Stimulated activated naive B cell treated with anti-CD40 and anti-IgM and Interleukin-4, amounts not matched to agents 10 μg/mL and 1 μg/mL and 100 μg/mL, for 72 hours (primary cell): Measurements from ENCODE around the gene GORASP2.

Source experiments
- ATAC-seq, 2 donors: fragments of 150-1000 bp; cut with Tn5 transposase; replicated peaks; 2 replicates each; pipeline ENCODE4 v1.10.0; 2021; ENCODE audit warnings: moderate library complexity in 1 of 2
- DNase-seq: peaks from one replicate; pipeline ENCODE4 v3.0.0; 2021
- H3K27ac Mint-ChIP-seq: one replicate; pipeline ENCODE4 v1.8.0; 2022; ENCODE audit warnings: mild to moderate bottlenecking, mixed read lengths
- H3K27me3 Mint-ChIP-seq, 2 donors: one replicate each; pipeline ENCODE4 v1.8.0; 2022; ENCODE audit warnings: mixed read lengths in 2 of 2
- H3K36me3 Mint-ChIP-seq, 2 donors: one replicate each; pipeline ENCODE4 v1.8.0; 2022; ENCODE audit warnings: mixed read lengths in 2 of 2, mild to moderate bottlenecking in 1 of 2
- H3K4me1 Mint-ChIP-seq, 2 donors: one replicate each; pipeline ENCODE4 v1.8.0; 2022; ENCODE audit warnings: mixed read lengths in 2 of 2, mild to moderate bottlenecking in 1 of 2
- H3K4me3 Mint-ChIP-seq, 2 donors: one replicate each; pipeline ENCODE4 v1.8.0; 2022; ENCODE audit warnings: mild to moderate bottlenecking in 2 of 2, mixed read lengths in 2 of 2, moderate library complexity in 1 of 2
- H3K9me3 Mint-ChIP-seq, 2 donors: one replicate each; pipeline ENCODE4 v1.8.0; 2022; ENCODE audit warnings: mixed read lengths in 2 of 2, mild to moderate bottlenecking in 1 of 2

Gene GORASP2

DNA sequence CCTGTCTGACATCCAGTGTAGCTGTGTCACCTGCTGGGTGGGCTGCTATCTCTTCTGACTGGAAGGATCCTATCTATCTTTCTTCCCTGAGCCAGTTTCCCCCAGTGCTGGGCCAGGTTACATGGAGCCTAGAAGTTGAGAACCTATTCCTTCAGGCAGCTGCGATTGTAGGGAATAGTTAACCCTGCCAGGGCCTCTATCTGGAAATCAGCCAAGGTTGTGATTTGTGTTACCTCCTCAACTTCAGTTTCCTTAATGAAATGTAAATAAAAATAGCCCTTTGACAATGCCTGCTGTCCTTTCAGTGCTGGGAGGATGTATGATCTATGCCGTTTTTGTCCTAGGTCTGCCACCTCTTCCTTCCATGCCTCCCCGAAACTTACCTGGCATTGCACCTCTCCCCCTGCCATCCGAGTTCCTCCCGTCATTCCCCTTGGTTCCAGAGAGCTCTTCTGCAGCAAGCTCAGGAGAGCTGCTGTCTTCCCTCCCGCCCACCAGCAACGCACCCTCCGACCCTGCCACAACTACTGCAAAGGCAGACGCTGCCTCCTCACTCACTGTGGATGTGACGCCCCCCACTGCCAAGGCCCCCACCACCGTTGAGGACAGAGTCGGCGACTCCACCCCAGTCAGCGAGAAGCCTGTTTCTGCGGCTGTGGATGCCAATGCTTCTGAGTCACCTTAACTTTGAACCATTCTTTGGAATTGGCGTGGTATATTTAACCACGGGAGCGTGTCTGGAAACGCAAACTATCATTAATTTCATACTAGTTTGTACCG, 36.6 kb downstream of the GORASP2 start:
- H3K27ac Mint-ChIP-seq = no peak overlapping the region
- peaks cover 18 to 64% of the 10 kb centered on the region in 2 donors for H3K36me3 Mint-ChIP-seq
- no peaks in the 10 kb centered on the region for H3K27me3 Mint-ChIP-seq
- peaks cover 4 to 6% of the 10 kb centered on the region in 2 donors for H3K4me1 Mint-ChIP-seq
- DNase-seq = no peak
- H3K9me3 Mint-ChIP-seq = no peaks in the 10 kb centered on the region
- no peak for ATAC-seq
- no peak overlapping the region for H3K4me3 Mint-ChIP-seq

DNA sequence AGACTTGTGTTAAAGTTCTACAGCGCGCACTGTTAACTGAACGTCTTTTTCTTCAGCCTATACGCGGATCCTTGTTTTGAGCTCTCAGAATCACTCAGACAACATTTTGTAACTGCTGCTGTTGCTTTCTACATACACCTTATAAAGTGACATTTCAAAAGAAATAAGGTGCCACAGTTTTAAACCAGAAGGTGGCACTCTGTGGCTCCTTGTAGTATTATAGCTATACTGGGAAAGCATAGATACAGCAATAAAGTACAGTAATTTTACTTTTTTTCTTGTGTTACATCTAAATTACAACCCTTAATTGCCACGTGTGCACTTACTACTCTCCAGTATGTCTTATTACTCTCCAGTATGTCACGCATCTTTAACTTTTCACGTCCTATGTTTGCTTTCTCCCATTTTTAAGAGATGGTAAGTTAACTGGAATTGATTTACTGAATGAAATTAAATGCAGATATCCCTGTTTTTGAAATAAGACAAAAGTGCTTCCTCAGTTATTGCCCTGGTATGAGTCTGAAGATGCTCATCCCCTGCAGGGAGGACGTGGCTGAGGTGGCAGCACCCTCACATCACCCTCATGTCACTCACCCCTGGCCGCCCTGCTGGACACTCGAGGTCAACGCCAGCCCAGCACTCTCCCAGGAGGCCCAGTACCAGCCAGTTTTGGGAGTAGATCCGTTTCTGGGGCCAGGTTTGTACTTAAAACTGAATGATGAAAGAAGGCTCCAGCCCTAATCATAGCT, 37.8 kb downstream of the GORASP2 start:
- no peak for DNase-seq
- peak; percentile 51 to 53 for ATAC-seq
- Mint-ChIP-seq H3K4me1 (peaks cover 4 to 6% of the 10 kb centered on the region in 2 donors), H3K9me3 (no peaks in the 10 kb centered on the region), H3K4me3 (no peak overlapping the region), H3K27me3 (no peaks in the 10 kb centered on the region), H3K27ac (peak overlapping the region; percentile 65), H3K36me3 (peaks cover 17 to 59% of the 10 kb centered on the region in 2 donors)

DNA sequence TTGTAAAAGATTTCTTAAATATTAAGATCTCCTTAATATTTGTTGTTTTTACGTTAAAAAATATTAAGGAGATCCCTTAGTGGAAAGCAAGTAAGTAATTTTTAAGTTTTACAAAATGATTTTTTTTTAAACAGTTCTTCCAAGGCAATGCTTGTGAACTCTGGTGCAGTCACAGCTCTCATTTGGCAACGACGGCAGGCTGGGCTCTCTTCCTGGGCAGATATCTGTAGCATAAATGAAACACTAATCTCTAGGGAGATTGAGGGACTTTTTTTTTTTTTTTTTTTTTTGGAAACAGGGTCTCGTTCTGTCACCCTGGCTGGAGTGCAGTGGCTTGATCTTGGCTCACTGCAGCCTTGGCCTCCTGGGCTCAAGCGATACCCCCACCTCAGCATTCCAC, 38.5 kb downstream of the GORASP2 start:
- Mint-ChIP-seq H3K36me3 (peaks cover 14 to 55% of the 10 kb centered on the region in 2 donors), H3K4me3 (no peak overlapping the region), H3K27ac (no peak overlapping the region), H3K27me3 (no peaks in the 10 kb centered on the region), H3K9me3 (no peaks in the 10 kb centered on the region), H3K4me1 (peaks cover 4 to 8% of the 10 kb centered on the region in 2 donors)
- ATAC-seq = no peak
- DNase-seq = no peak

DNA sequence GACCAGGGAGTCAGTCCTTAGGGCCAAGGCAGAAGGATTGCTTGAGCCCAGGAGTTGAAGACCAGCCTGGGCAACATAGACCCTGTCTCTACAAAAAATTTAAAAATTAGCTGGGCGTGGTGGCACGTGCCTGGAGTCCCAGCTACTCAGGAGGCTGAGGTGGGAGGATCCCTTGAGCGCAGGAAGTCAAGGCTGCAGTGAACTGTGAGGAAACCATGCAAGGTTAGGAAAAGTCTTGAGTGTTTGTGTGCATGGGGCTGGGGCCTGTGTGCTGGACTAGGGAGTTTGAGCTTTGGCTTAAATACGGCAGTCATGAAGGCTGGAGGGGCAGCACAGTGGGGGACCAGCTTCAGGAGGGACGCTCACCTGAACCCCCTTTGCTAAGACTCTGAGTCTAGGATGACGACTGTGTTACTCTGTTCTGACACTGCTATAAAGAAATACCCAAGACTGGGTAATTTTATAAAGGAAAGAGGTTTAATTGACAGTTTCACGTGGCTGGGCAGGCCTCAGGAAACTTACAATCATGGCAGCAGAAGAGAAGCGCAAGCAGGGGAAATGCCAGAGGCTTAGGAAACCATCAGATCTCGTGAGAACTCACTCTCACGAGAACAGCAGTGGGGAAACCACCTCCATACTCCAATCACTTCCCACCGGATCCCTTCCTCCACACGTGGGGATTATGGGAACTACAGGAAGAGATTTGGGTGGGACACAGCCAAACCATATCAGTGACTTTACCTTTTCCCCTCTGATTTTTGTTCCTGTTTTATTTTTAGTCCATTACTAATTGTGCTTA, 39.4 kb downstream of the GORASP2 start:
- no peaks in the 10 kb centered on the region for H3K9me3 Mint-ChIP-seq

DNA sequence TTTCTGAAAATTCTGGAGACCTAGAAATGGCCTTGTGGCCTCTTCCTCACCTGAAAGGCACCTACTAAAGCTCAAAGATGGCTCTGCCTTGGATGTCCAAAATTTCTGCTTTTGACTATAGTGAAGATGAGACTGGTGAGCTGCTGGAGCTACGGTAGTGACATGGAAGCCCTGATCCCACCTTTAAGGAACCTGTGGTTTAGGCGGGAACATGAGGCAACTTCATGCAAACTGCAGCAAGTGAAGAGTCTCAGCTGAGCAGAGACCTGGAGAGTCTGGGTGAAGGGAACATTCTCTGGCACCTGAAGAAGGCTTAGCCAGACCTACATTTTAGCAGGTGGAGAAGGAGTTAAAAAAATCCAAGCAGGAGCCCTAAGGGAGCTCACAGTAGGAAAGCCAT, 40.0 kb downstream of the GORASP2 start:
- Mint-ChIP-seq H3K27me3 (no peaks in the 10 kb centered on the region), H3K9me3 (no peaks in the 10 kb centered on the region), H3K27ac (peak overlapping the region; percentile 48), H3K4me3 (no peak overlapping the region), H3K36me3 (peaks cover 12 to 44% of the 10 kb centered on the region in 2 donors), H3K4me1 (peaks cover 6 to 19% of the 10 kb centered on the region in 2 donors)
- no peak for ATAC-seq
- DNase-seq = no peak

More for the DNA sequence above, 39.4 kb downstream of the GORASP2 start:
- ATAC-seq = no peak
- no peaks in the 10 kb centered on the region for H3K27me3 Mint-ChIP-seq
- peak overlapping the region; percentile 59 for H3K27ac Mint-ChIP-seq
- H3K4me3 Mint-ChIP-seq = no peak overlapping the region
- peaks cover 6 to 16% of the 10 kb centered on the region in 2 donors for H3K4me1 Mint-ChIP-seq
- no peak for DNase-seq
- peaks cover 12 to 48% of the 10 kb centered on the region in 2 donors for H3K36me3 Mint-ChIP-seq

DNA sequence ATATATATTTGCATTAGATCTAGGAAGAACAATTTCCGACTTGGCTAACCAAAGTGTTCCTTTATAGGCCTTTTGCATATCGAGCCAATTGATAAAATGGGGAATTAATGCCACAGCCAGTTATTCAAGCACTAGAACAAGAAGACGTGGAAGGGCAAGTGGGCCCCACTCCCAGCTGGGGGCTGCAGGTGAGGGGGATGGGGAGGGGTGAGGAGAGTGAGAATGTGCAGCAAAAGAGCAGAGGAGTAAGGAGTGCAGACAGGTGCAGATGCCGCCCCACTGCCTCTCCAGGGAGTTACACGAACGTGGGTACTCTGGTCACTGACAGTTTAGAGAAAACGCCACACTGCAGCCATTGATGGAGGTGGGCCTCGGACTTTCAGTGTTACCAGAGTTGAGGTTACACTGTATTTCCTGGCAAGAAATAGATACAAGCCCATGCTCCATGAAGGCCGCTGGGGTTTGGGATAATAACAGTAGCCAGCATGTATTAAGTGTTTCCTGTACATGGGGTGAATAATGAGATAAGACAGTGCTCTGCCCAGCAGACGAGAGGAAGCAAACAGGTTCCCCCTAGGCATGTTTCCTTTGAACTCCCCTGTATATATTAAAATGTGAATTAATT, 40.9 kb downstream of the GORASP2 start:
- H3K4me1 Mint-ChIP-seq = peaks cover 11 to 26% of the 10 kb centered on the region in 2 donors
- H3K36me3 Mint-ChIP-seq = peaks cover 11 to 38% of the 10 kb centered on the region in 2 donors
- ATAC-seq = no peak

DNA sequence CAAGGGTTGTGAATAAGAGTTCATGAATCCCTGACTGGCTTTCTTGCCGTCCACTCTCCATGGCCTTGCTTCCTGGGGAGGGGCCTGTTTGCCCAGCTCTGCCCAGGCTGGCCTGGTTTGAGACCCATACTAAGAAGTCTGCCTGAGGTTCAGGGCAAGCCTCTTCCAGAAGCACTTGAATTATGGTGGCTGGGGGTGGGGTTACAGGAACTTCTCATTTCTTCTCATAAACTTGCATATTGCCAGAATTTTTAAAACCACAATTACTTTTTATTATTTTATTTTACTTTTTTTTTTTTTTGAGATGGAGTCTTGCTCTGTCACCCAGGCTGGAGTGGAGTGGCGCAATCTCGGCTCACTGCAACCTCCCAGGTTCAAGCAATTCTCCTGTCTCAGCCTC, 42.0 kb downstream of the GORASP2 start:
- Mint-ChIP-seq H3K4me3 (no peak overlapping the region), H3K4me1 (peaks cover 14 to 30% of the 10 kb centered on the region in 2 donors), H3K27me3 (no peaks in the 10 kb centered on the region), H3K9me3 (no peaks in the 10 kb centered on the region), H3K27ac (no peak overlapping the region), H3K36me3 (peaks cover 6 to 28% of the 10 kb centered on the region in 2 donors)
- no peak for DNase-seq
- ATAC-seq = no peak

More for the DNA sequence above, 40.9 kb downstream of the GORASP2 start:
- no peak for DNase-seq
- H3K9me3 Mint-ChIP-seq = no peaks in the 10 kb centered on the region
- H3K4me3 Mint-ChIP-seq = no peak overlapping the region
- no peaks in the 10 kb centered on the region for H3K27me3 Mint-ChIP-seq
- no peak overlapping the region for H3K27ac Mint-ChIP-seq

DNA sequence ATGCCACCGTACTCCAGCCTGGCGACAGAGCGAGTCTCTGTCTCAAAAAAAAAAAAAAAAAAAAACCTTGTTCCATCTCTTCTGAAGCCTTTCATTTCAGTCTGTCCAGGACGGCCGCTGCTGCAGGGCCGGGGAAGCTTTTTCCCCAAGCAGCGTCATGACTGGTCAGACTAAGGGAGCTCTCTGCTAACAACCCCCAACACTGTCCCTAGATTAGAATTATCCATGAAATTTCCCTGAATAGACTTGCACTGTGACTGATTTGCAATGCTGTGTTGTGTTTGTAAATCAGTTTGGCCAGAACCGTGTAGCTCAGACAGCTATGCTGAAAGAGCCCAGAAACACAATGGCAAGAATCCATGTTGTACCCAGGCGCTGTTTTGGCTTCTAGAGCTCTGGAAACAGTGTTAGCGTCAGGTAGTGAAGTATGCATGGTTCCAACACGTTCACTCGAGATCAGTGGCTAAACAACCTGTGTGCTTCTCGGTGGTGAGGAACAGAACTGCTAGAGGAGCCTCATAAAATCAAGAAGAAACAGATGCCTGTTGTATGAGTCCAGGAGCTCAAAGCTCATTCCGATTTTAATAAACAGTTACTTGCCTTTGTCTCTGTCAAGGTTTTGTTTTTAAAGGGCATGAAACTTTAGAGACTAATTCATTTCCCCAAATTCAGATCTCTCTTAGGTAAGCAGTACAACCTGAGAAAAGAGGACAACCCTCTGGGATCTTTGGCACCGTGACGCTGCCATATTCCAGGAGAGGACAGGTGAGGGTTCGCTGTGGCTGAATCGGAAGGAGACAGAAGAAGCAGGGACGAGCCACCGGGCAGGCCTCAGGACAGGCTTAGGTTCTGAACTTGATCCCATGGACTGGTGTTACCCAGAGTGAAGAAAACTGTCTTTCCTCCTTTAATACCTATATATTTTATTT, 43.5 kb downstream of the GORASP2 start:
- Mint-ChIP-seq H3K9me3 (no peaks in the 10 kb centered on the region), H3K36me3 (peaks cover 6 to 18% of the 10 kb centered on the region in 2 donors), H3K27me3 (no peaks in the 10 kb centered on the region), H3K27ac (peak overlapping the region; percentile 73), H3K4me3 (peak overlapping the region; percentile 86 to 91), H3K4me1 (peaks cover 14 to 30% of the 10 kb centered on the region in 2 donors)
- ATAC-seq (peak; percentile 1 to 2), DNase-seq (no peak)

DNA sequence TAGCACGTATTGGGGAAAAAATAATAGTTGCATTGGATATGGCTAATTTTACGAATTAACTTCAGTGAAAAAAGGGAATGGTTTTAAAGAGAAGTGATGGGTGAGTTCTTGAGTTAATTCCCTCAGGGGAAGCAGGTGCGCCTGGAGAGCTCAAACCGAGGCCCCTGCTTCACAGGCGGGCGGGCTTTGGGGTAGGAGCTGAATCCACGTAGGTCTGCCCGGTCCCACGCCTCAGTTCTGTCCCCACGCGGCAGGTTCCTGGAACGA, 44.1 kb downstream of the GORASP2 start:
- Mint-ChIP-seq H3K9me3 (no peaks in the 10 kb centered on the region), H3K4me1 (peaks cover 14 to 30% of the 10 kb centered on the region in 2 donors), H3K27ac (peak overlapping the region; percentile 73), H3K36me3 (peaks cover 6 to 12% of the 10 kb centered on the region in 2 donors), H3K4me3 (peak overlapping the region; percentile 86 to 91), H3K27me3 (no peaks in the 10 kb centered on the region)
- ATAC-seq = no peak
- DNase-seq = no peak

DNA sequence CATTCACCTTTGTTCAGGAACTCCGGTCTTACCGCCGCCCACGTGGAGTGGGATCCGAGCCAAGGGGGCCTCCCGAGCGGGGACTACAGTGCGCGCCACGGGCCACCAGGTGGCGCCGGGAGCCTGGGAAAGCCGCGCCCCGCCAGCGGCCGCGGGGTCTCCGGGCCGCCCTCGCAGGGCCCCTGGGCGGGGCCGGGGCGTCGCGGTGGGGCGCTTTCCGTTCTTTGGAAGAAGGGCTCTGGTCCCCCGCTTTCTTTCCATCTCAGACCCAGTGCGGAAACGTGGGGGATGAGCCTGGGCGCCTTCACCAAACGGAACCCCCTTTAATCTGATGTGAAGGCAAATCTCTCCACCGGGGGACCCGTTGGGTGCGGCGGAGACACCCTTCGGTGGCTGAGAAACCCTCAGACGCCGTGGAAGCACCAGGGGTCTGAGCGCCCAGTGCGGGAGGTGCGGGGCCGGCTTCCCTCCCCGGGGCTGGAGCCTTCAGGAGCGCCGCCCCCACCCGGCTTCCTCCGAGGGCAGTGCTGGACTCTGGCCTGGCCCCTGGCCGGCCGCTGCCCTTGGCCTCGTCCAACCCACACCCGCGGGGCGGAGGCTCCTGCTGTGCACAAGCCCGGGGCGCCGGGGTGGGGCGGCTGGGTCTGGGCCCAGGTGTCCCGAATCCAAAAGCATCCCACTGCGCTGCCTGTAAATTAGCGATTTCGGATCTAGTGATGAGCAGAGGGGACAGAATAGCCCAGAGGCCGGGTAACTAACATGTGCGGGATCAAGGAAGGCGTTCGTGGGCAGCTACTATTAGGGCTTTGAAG, 44.6 kb downstream of the GORASP2 start:
- H3K27ac Mint-ChIP-seq = peak overlapping the region; percentile 93

DNA sequence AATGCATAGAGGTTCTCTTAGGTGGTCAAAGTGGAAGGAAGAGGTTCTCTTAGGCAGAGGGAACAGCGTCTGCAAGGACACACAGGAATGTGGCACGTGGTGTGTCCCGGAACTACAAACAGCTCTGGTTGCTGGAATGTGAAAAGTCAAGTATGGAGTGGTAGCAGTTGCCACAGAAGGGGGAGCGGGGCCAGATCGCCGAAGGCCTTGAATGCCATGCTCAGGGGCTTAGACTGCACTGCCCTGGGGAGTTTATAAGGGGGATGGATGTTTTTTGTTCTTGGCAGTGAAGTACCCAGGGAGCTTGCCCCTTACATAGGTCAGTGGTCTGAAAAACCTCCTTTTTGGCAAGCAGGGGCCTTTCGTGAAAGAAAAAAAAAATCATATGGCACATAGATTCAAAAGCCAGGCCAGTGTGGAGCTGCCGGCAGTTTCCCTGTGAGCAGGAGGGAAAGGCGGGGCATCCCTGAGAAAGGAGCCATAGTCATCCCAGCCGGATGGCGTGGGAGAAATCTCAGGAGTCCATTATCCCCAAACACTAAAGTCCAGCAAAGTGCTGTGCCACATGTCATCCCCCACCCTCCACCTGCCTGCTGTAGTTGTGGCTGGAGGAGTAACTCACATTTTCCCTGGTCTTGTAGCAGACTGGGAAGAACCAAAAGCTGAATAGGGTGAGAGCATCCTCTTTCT, 45.4 kb downstream of the GORASP2 start:
- no peak for DNase-seq
- H3K36me3 Mint-ChIP-seq = peaks cover 0 to 3% of the 10 kb centered on the region in 2 donors
- peak overlapping the region; percentile 80 for H3K27ac Mint-ChIP-seq
- no peaks in the 10 kb centered on the region for H3K9me3 Mint-ChIP-seq
- peaks cover 10 to 24% of the 10 kb centered on the region in 2 donors for H3K4me1 Mint-ChIP-seq
- no peaks in the 10 kb centered on the region for H3K27me3 Mint-ChIP-seq
- no peak for ATAC-seq
- peak overlapping the region; percentile 86 to 91 for H3K4me3 Mint-ChIP-seq

More for the DNA sequence above, 44.6 kb downstream of the GORASP2 start:
- Mint-ChIP-seq H3K9me3 (no peaks in the 10 kb centered on the region), H3K4me3 (peak overlapping the region; percentile 86 to 91), H3K36me3 (peaks cover 2 to 8% of the 10 kb centered on the region in 2 donors), H3K27me3 (no peaks in the 10 kb centered on the region), H3K4me1 (peaks cover 12 to 25% of the 10 kb centered on the region in 2 donors)
- peak; percentile 94 to 96 for ATAC-seq
- DNase-seq = peak; percentile 84
